HG03103 (cell line): ENCODE measurements around the gene OR2L5.

ENCODE experiments used
- ATAC-seq: cut with Tn5 transposase; IDR thresholded peaks from one replicate; pipeline ENCODE4 v1.9.1; 2021; ENCODE audit warnings: low read depth; ENCODE audit not compliant: unreplicated experiment

Gene OR2L5

GRCh38 chr1:248013229-248013710 lies at the start of gene OR2L5:
Gene OR2L5 (plus strand): TSS chr1:248013660. CDS start chr1:248021948, 8,288 bp downstream.
- no peak for ATAC-seq

- no peak for ATAC-seq
Observed at GRCh38 chr1:247964933-247965332, 48.5 kb upstream of the OR2L5 start, which contains the start of gene OR2AK2. Gene OR2AK2 (plus strand): TSS chr1:247965233. CDS start chr1:247965377, 144 bp downstream.

GRCh38 chr1:247966532-247967204 lies 46.8 kb upstream of the OR2L5 start:
- peak; percentile 83 for ATAC-seq

- no peak for ATAC-seq
Observed at GRCh38 chr1:247992986-247993385, 20.5 kb upstream of the OR2L5 start.

- ATAC-seq, result no peak
Observed at GRCh38 chr1:247998811-247999210, 14.6 kb upstream of the OR2L5 start.

- no peak for ATAC-seq
Observed at GRCh38 chr1:248000169-248000568, 13.3 kb upstream of the OR2L5 start.

- no peak for ATAC-seq
Observed at GRCh38 chr1:248007778-248008177, 5.7 kb upstream of the OR2L5 start.

GRCh38 chr1:248009681-248010080 lies 3.8 kb upstream of the OR2L5 start:
- no peak for ATAC-seq

GRCh38 chr1:248015803-248016202 lies 2.3 kb downstream of the OR2L5 start:
- no peak for ATAC-seq

GRCh38 chr1:248029770-248030169 lies 16.3 kb downstream of the OR2L5 start, which contains the start of gene OR2L2:
Gene OR2L2 (plus strand): TSS chr1:248030070. CDS start chr1:248038268, 8,198 bp downstream.
- no peak for ATAC-seq

- ATAC-seq, result no peak
Observed at GRCh38 chr1:248045209-248045608, 31.7 kb downstream of the OR2L5 start.

- ATAC-seq, result no peak
Observed at GRCh38 chr1:248046536-248046935, 33.1 kb downstream of the OR2L5 start, which contains the start of gene OR2L3. Gene OR2L3 (plus strand): TSS chr1:248046836. CDS start chr1:248060682, 13,846 bp downstream.

GRCh38 chr1:248047008-248047407 lies 33.5 kb downstream of the OR2L5 start:
- no peak for ATAC-seq

- no peak for ATAC-seq
Observed at GRCh38 chr1:248054671-248055070, 41.2 kb downstream of the OR2L5 start.

GRCh38 chr1:248055261-248055660 lies 41.8 kb downstream of the OR2L5 start:
- ATAC-seq, result no peak

- ATAC-seq, result no peak
Observed at GRCh38 chr1:248065071-248065470, 51.6 kb downstream of the OR2L5 start.

GRCh38 chr1:248065604-248066003 lies 52.1 kb downstream of the OR2L5 start:
- ATAC-seq, result no peak
